Esophagus squamous epithelium (tissue), 5 donors: Measurements from ENCODE around the gene TMED1. TPM values are rescaled to one million over a fixed set of nuclear protein-coding genes. Genes with fewer than 3 reads are reported as not detected.
"Not testable (repeated sequence)": the region's sequence is repeated elsewhere in the genome, so short reads cannot be mapped to it uniquely, and the experiment has no call there.

ENCODE experiments used
- DNase-seq: peaks from one replicate; lab custom pipeline; 2025; lab: John Stamatoyannopoulos, UW
- H3K27ac ChIP-seq, 4 donors: fragments of 200-600 bp; sonication (generic); one replicate each; pipeline ENCODE4 v1.5.1; 2016 to 2019; ENCODE audit warnings: mild to moderate bottlenecking in 1 of 4
- H3K27me3 ChIP-seq, 4 donors: fragments of 200-600 bp; sonication (generic); 1 replicate in 3 of 4; 2 replicates in 1 of 4; pipeline versions ENCODE4 v1.5.1 to v1.6.0; 2017 to 2021; ENCODE audit warnings: antibody characterized with exemption in 1 of 4
- H3K36me3 ChIP-seq, 3 donors: fragments of 200-600 bp; sonication (generic); one replicate each; pipeline ENCODE4 v1.5.1; 2016 to 2019
- H3K4me1 ChIP-seq, 3 donors: fragments of 200-600 bp; sonication (generic); one replicate each; pipeline ENCODE4 v1.5.1; 2017 to 2019
- H3K4me3 ChIP-seq, 4 donors: fragments of 200-600 bp; sonication (generic); 1 replicate in 3 of 4; 2 replicates in 1 of 4; pipeline ENCODE4 v1.5.1; 2016 to 2019; ENCODE audit warnings: mild to moderate bottlenecking in 2 of 4, moderate library complexity in 1 of 4
- H3K9me3 ChIP-seq, 3 donors: fragments of 200-600 bp; sonication (generic); one replicate each; pipeline ENCODE4 v1.5.1; 2016 to 2019
- CTCF ChIP-seq, 6 experiments: fragments of 450-650 bp in 4 of 6; fragments of 200-600 bp in 2 of 6; sonication (generic) in 2 of 6; IDR thresholded peaks; one replicate each; pipeline ENCODE4 v1.5.1; 2016 to 2019; ENCODE audit warnings: antibody characterized with exemption in 6 of 6, mild to moderate bottlenecking in 4 of 6, moderate library complexity in 4 of 6
- POLR2A ChIP-seq, 4 donors: fragments of 450-650 bp; IDR thresholded peaks; one replicate each; pipeline ENCODE4 v1.6.1; 2017; ENCODE audit warnings: antibody characterized with exemption in 4 of 4, mild to moderate bottlenecking in 4 of 4, moderate library complexity in 3 of 4
- WGBS, 2 donors: methylation state at CpG; one replicate each; pipeline ENCODE4 v1.1.5; 2018; 5-methylcytosine and 5-hydroxymethylcytosine counted together
- intact Hi-C: fragments of 100-400 bp; cut with DNase I; formaldehyde crosslinking; loops from one replicate; pipeline ENCODE4 v1.15.0; 2022
- total RNA-seq, 4 donors: library from RNA; depleted of rRNA; stranded (reverse); fragments of >200 nt; gene quantifications; one replicate each; pipeline ENCODE4 v1.1.0, GENCODE V29; 2016
- donor health status: DM: yes; HTN: yes; CAD: no.

Gene TMED1
- total RNA-seq, 4 donors from 2014 or later, result 14.7 to 30.3 (median 24.1) TPM

- WGBS, 2 donors, result 48 to 62% methylated on average over 3 of the region's 3 CpGs
- TF ChIP-seq POLR2A (IDR thresholded peaks at IDR 0.05) (no peak), CTCF (IDR thresholded peaks at IDR 0.05) (no peak)
- H3K27ac ChIP-seq, result peak overlapping the region; percentile 66 to 72 (median 66)
- peaks cover 10 to 78% (median 39%) of the 10 kb centered on the region in 3 donors for H3K4me1 ChIP-seq
- H3K36me3 ChIP-seq, result peaks cover 0 to 7% (median 0%) of the 10 kb centered on the region in 3 donors
- no peaks in the 10 kb centered on the region for H3K9me3 ChIP-seq
- no peak for DNase-seq
- no peak overlapping the region for H3K4me3 ChIP-seq
- H3K27me3 ChIP-seq, result no peaks in the 10 kb centered on the region
- intact Hi-C loops, result no loop called here
These were observed 42.2 kb upstream of the TMED1 start for GRCh38 chr19:10878253-10878652.

GRCh38 chr19:10877608-10878007 lies 41.6 kb upstream of the TMED1 start:
- intact Hi-C loops, result not testable (repeated sequence)

GRCh38 chr19:10876459-10877240 lies 40.6 kb upstream of the TMED1 start:
- H3K4me1 ChIP-seq, result peaks cover 20 to 84% (median 42%) of the 10 kb centered on the region in 3 donors
- peak overlapping the region in 3 of 4 donors; percentile 22 to 72 (median 66) for H3K27ac ChIP-seq
- no peak for DNase-seq
- H3K4me3 ChIP-seq, result no peak overlapping the region
- intact Hi-C loops, result no loop called here
- WGBS, 2 donors, result 59 to 66% methylated on average over 5 to 8 of the region's 10 CpGs
- H3K36me3 ChIP-seq, result peaks cover 0 to 5% (median 0%) of the 10 kb centered on the region in 3 donors
- no peaks in the 10 kb centered on the region for H3K27me3 ChIP-seq
- no peaks in the 10 kb centered on the region for H3K9me3 ChIP-seq
- no peak for TF ChIP-seq CTCF (IDR thresholded peaks at IDR 0.05)

More at GRCh38 chr19:10877608-10878007, 41.6 kb upstream of the TMED1 start:
- DNase-seq, H3K9me3 ChIP-seq, H3K36me3 ChIP-seq, H3K27me3 ChIP-seq, H3K4me3 ChIP-seq: not testable (repeated sequence)
- H3K27ac ChIP-seq, result peak overlapping the region in 3 of 4 donors; percentile 66 to 72 (median 66)
- WGBS, 2 donors, result 92 to 96% methylated on average over 9 of the region's 9 CpGs
- H3K4me1 ChIP-seq, result peaks cover 16 to 84% (median 45%) of the 10 kb centered on the region in 3 donors

GRCh38 chr19:10874024-10874423 lies 38.0 kb upstream of the TMED1 start:
- peaks cover 13 to 67% (median 35%) of the 10 kb centered on the region in 3 donors for H3K4me1 ChIP-seq
- no peaks in the 10 kb centered on the region for H3K36me3 ChIP-seq
- intact Hi-C loops, result loop anchor here (5.0 kb wide), 1 partner anchor 53 kb away; the partner anchor contains the start of genes TIMM29 and YIPF2
- 79 to 86% methylated on average over 1 of the region's 1 CpG for WGBS, 2 donors
- no peaks in the 10 kb centered on the region for H3K9me3 ChIP-seq
- TF ChIP-seq CTCF (IDR thresholded peaks at IDR 0.05), result no peak
- TF ChIP-seq POLR2A (IDR thresholded peaks at IDR 0.05), result no peak
- H3K4me3 ChIP-seq, result no peak overlapping the region
- no peaks in the 10 kb centered on the region for H3K27me3 ChIP-seq
- no peak for DNase-seq
- H3K27ac ChIP-seq, result no peak overlapping the region

- intact Hi-C loops, result loop anchor here (5.0 kb wide), 1 partner anchor 55 kb away; the partner anchor contains the start of genes TIMM29 and YIPF2
- Histone ChIP-seq H3K27me3 (no peaks in the 10 kb centered on the region), H3K4me3 (peak overlapping the region; percentile 88 to 94 (median 92)), H3K4me1 (peaks cover 10 to 53% (median 24%) of the 10 kb centered on the region in 3 donors), H3K27ac (peak overlapping the region; percentile 92 to 95 (median 93)), H3K36me3 (no peaks in the 10 kb centered on the region), H3K9me3 (no peaks in the 10 kb centered on the region)
- no peak for DNase-seq
- TF ChIP-seq CTCF (IDR thresholded peaks at IDR 0.05) (peak in 1 of 6 experiments; percentile 1), POLR2A (IDR thresholded peaks at IDR 0.05) (no peak)
- WGBS, 2 donors, result 1 to 5% methylated on average over 9 to 15 of the region's 16 CpGs
These were observed 36.6 kb upstream of the TMED1 start for GRCh38 chr19:10872546-10873107.
